HEK293T (cell line): ENCODE data around the gene SLC8A3.

Source experiments
- CTCF ChIA-PET: fragments of 350-600 bp; formaldehyde crosslinking; extraction: SDS; loops from one replicate; lab custom pipeline; 2021; ENCODE audit warnings: antibody characterized with exemption, inconsistent platforms; lab: Yijun Ruan, JAX
- POLR2A ChIA-PET: fragments of 350-600 bp; formaldehyde crosslinking; extraction: SDS; loops from one replicate; lab custom pipeline; 2020; ENCODE audit warnings: antibody characterized with exemption, inconsistent platforms; lab: Yijun Ruan, JAX
- DNase-seq: peaks from one replicate; pipeline ENCODE4 v3.0.0; 2012; ENCODE audit warnings: mixed read lengths; ENCODE audit errors: extremely low spot score
- ARNT ChIP-seq: fragments of 450-650 bp; IDR thresholded peaks from 2 replicates; pipeline ENCODE4 v1.6.1; 2017; ENCODE audit warnings: mild to moderate bottlenecking
- BHLHE40 ChIP-seq: fragments of 450-650 bp; IDR thresholded peaks from 2 replicates; pipeline ENCODE4 v1.6.1; 2016; ENCODE audit warnings: mild to moderate bottlenecking, moderate library complexity, borderline replicate concordance
- CTBP1 ChIP-seq: fragments of 450-650 bp; IDR thresholded peaks from 2 replicates; pipeline ENCODE4 v1.6.1; 2016; ENCODE audit warnings: borderline replicate concordance
- ELF4 ChIP-seq: fragments of 450-650 bp; IDR thresholded peaks from 2 replicates; pipeline ENCODE4 v1.6.1; 2017; ENCODE audit warnings: antibody characterized with exemption
- FOXA1 ChIP-seq: fragments of 450-650 bp; IDR thresholded peaks from 2 replicates; pipeline ENCODE4 v1.6.1; 2016; ENCODE audit warnings: mild to moderate bottlenecking
- FOXK2 ChIP-seq: fragments of 450-650 bp; IDR thresholded peaks from 2 replicates; pipeline ENCODE4 v1.6.1; 2016; ENCODE audit warnings: mild to moderate bottlenecking
- FOXM1 ChIP-seq: fragments of 450-650 bp; IDR thresholded peaks from 2 replicates; pipeline ENCODE4 v1.6.1; 2017; ENCODE audit warnings: mild to moderate bottlenecking, borderline replicate concordance
- HDGF ChIP-seq: fragments of 450-650 bp; IDR thresholded peaks from 2 replicates; pipeline ENCODE4 v1.6.1; 2017; ENCODE audit warnings: antibody characterized with exemption, borderline replicate concordance
- L3MBTL2 ChIP-seq: fragments of 450-650 bp; conservative IDR thresholded peaks from 2 replicates; pipeline ENCODE4 v1.6.1; 2016; ENCODE audit warnings: mild to moderate bottlenecking
- LEF1 ChIP-seq: fragments of 450-650 bp; IDR thresholded peaks from 2 replicates; pipeline ENCODE4 v1.6.1; 2017; ENCODE audit warnings: mild to moderate bottlenecking, borderline replicate concordance
- NFRKB ChIP-seq: fragments of 450-650 bp; IDR thresholded peaks from 2 replicates; pipeline ENCODE4 v1.6.1; 2016; ENCODE audit warnings: mild to moderate bottlenecking, moderate library complexity
- SP1 ChIP-seq: fragments of 450-650 bp; IDR thresholded peaks from 2 replicates; pipeline ENCODE4 v1.6.1; 2017
- SUZ12 ChIP-seq: fragments of 450-650 bp; IDR thresholded peaks from 2 replicates; pipeline ENCODE4 v1.6.1; 2016; ENCODE audit warnings: mild to moderate bottlenecking
- TARDBP ChIP-seq: fragments of 450-650 bp; IDR thresholded peaks from 2 replicates; pipeline ENCODE4 v1.6.1; 2016
- ZNF384 ChIP-seq: fragments of 450-650 bp; IDR thresholded peaks from 2 replicates; pipeline ENCODE4 v1.6.1; 2016
- TF ChIP-seq, protein P1 (sequence below): fragments of 450-650 bp; IDR thresholded peaks from 2 replicates; pipeline ENCODE4 v1.6.1; 2016

SLC8A3 gene

DNA sequence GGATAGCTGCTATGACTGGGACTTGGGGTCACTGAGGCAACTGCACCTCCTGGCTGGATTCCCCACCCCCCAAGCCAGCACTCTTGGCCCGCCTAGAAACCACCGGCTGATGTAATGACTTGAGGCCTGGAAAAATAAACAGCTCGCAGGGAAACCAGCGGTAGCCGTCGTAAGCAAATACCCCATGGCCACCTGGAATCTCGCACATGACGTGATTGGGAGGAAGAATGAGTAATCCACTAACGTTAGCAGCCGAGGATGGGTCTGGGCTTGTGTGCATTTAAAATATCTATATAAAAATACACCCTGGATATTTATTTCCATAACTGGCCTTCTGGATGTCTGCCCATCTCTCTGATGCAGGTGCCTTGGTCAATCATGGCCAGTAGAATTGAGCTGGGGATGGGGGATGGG, 189.5 kb downstream of the SLC8A3 start:
- ChIA-PET POLR2A (interaction anchor here (0.9 to 4.8 kb wide), 4 partner anchors 9 to 233 kb away, joined by 3 to 43 read pairs (median 4); partner anchors contain the start of genes SMOC1 and SRSF5), CTCF (interaction anchor here (0.9 to 1.4 kb wide), 3 partner anchors 15 to 29 kb away, joined by 3 to 4 read pairs (median 3); no protein-coding TSS in a partner anchor)
- TF ChIP-seq BHLHE40: no peak
- no peak for TF ChIP-seq FOXM1
- no peak for TF ChIP-seq NFRKB
- peak; percentile 38; the same call in 1 of the 2 replicates for TF ChIP-seq L3MBTL2
- no peak for TF ChIP-seq SUZ12
- no peak for TF ChIP-seq ARNT
- TF ChIP-seq HDGF: no peak
- TF ChIP-seq CTBP1: peak; percentile 80; the same call in 1 of the 2 replicates
- TF ChIP-seq LEF1: no peak
- TF ChIP-seq FOXA1: peak; percentile 25; the same call in 1 of the 2 replicates
- DNase-seq: peak; percentile 65

DNA sequence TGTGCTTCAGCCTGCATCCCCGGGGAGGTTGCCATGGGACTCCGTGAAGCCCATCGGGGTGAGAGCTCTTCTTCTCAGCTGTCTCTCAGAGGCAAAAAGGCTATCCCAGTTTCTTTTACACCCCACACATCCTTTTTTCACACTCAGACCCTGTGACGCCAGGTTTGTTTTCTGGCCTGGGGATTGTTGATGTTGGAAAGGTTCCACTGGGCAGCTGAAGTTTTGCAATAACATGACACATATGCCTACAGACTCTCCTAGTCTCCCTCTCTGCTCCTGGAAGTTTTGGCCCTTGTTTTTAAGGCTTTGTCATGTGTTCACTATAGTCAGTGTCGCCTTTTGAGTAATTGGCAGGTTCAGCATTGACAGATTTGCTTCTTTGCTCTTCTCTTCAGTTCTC, 190.9 kb downstream of the SLC8A3 start:
- no peak for TF ChIP-seq ZNF384
- no peak for TF ChIP-seq ELF4
- no peak for TF ChIP-seq ARNT
- TF ChIP-seq BHLHE40: no peak
- ChIA-PET CTCF (interaction anchor here (0.6 kb wide), 1 partner anchor 121 kb away, joined by 4 read pairs; no protein-coding TSS in a partner anchor), POLR2A (interaction anchor here (4.8 kb wide), 1 partner anchor 120 kb away, joined by 43 read pairs; the partner anchor contains the start of gene SMOC1)
- peak; percentile 19 for DNase-seq

DNA sequence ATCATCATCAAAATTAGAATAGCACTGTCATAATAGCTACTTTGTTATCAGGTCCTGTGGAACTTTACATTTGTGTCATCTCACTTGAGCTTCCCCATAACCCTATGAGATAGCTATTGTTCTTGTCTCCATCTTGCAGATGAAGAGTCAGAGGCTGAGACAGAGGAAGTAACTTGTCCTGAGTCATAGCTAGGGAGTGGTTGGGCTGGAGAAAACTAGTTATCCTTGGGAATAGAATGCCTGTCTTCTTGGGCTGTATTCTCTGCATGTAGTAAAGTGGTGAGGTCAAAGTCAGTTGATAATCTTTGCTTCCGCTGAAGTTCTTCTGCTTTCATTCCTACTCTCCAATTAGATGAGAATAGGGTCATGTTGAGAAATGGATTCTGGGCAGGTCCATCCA, 192.5 kb downstream of the SLC8A3 start:
- ChIA-PET POLR2A (interaction anchor here (4.8 kb wide), 1 partner anchor 118 kb away, joined by 43 read pairs; the partner anchor contains the start of gene SMOC1), CTCF (interaction anchor here (0.9 kb wide), 1 partner anchor 55 kb away, joined by 4 read pairs; no protein-coding TSS in a partner anchor)
- DNase-seq: no peak
- no peak for TF ChIP-seq LEF1
- TF ChIP-seq CTBP1: no peak
- TF ChIP-seq TARDBP: no peak
- TF ChIP-seq FOXM1: no peak
- no peak for TF ChIP-seq HDGF
- no peak for TF ChIP-seq SUZ12
- no peak for TF ChIP-seq BHLHE40
- TF ChIP-seq FOXK2: no peak
- TF ChIP-seq ELF4: no peak
- no peak for TF ChIP-seq L3MBTL2
- TF ChIP-seq FOXA1: no peak
- TF ChIP-seq ZNF384: no peak
- no peak for TF ChIP-seq ARNT
- TF ChIP-seq, protein P1, sequence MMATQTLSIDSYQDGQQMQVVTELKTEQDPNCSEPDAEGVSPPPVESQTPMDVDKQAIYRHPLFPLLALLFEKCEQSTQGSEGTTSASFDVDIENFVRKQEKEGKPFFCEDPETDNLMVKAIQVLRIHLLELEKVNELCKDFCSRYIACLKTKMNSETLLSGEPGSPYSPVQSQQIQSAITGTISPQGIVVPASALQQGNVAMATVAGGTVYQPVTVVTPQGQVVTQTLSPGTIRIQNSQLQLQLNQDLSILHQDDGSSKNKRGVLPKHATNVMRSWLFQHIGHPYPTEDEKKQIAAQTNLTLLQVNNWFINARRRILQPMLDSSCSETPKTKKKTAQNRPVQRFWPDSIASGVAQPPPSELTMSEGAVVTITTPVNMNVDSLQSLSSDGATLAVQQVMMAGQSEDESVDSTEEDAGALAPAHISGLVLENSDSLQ: no peak
- TF ChIP-seq SP1: no peak
